Suprapubic skin (tissue), 4 donors: Measurements from ENCODE around the gene PSAT1.

Experiments
- EP300 ChIP-seq: sonication (generic); formaldehyde crosslinking; IDR thresholded peaks from one replicate; pipeline ENCODE4 v1.6.1; 2017; ENCODE audit warnings: antibody characterized with exemption
- POLR2AphosphoS5 ChIP-seq, 3 donors: sonication (generic); formaldehyde crosslinking; IDR thresholded peaks; one replicate each; pipeline ENCODE4 v1.6.1; 2017; ENCODE audit warnings: antibody characterized with exemption in 3 of 3
- TF ChIP-seq, protein P1 (sequence below), 2 donors: fragments of 200-600 bp in 1 of 2; fragments of 450-650 bp in 1 of 2; sonication (generic) in 1 of 2; IDR thresholded peaks; one replicate each; pipeline ENCODE4 v1.5.1; 2016 to 2019; ENCODE audit warnings: antibody characterized with exemption in 2 of 2, mild to moderate bottlenecking in 1 of 2, moderate library complexity in 1 of 2

DNA sequence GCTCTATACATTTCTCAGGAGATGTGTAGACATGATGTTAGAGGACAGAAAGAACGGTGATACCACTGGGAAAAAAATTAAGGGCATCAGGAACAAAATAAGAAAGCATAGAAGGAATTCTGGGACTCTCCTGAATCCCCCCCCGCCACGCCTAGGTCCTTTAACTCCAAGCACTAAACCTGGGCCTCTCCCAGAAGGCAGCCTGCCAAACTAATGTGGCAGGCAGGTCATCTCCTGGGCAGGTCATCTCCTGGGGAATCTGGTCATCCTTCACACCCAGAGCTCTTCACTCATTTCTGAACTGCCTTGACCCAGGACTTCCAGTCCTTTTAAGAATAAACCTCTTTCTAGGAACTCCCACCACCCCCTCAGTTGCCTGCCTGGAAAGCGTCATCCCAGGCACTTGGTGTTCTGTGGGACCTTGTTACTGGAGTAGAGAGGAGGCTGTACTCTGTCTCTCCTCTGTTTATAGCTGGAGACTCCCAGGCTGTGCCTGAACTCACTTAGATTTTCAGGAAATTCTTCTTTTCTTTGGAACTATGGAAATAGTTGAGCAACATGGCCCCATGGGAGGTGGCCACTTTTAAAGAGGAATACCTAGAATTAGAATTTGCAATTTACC is 24.1 kb downstream of the PSAT1 start:
- TF ChIP-seq, protein P1, sequence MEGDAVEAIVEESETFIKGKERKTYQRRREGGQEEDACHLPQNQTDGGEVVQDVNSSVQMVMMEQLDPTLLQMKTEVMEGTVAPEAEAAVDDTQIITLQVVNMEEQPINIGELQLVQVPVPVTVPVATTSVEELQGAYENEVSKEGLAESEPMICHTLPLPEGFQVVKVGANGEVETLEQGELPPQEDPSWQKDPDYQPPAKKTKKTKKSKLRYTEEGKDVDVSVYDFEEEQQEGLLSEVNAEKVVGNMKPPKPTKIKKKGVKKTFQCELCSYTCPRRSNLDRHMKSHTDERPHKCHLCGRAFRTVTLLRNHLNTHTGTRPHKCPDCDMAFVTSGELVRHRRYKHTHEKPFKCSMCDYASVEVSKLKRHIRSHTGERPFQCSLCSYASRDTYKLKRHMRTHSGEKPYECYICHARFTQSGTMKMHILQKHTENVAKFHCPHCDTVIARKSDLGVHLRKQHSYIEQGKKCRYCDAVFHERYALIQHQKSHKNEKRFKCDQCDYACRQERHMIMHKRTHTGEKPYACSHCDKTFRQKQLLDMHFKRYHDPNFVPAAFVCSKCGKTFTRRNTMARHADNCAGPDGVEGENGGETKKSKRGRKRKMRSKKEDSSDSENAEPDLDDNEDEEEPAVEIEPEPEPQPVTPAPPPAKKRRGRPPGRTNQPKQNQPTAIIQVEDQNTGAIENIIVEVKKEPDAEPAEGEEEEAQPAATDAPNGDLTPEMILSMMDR (IDR thresholded peaks at IDR 0.05) = no peak
- TF ChIP-seq EP300 (no peak), POLR2AphosphoS5 (IDR thresholded peaks at IDR 0.05) (no peak)
